Measurements from ENCODE around the gene RNF4. TPM values are rescaled to one million over a fixed set of nuclear protein-coding genes. Genes with fewer than 3 reads are reported as not detected.
A peak's percentile ranks its signal among the peaks of the same experiment; 100 is the strongest.

Gene RNF4
- total RNA-seq, 1 experiment from 2014 or later = 81.4 TPM

DNA sequence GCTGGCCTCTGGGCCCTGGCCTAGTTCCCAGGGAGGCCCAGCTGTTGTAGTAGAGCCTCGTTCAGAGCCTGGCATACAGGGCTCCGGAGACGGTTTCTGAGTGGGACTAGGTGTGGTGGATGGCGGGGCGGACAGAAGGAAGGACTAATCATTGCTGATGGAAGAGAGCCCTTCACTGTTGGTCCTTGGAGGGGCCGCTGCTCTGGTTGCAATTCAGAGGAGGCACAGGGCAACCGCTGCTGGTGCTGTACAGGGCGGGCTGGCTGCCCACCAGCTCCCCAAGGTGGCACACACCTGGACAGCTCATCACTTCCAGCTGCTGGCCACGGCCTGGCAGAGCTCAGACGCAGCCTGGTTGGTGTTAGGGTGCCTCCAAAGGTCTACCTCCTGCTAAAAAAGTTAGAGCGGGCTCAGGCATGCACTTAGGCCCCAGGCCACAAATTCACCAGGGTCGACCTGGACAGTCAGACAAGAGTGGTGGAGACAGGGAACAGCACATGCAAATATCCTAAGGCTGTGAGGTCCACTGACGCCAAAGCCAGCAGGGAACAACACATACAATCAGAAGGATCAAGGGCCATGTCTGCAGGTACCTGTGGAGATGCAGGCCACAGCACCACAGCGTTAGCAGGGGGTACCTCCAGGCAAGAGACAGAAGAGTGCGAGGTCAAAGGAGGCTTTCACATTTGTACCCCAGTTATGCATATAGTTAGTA is 7.5 kb upstream of the RNF4 start:
- H3K36me3 Mint-ChIP-seq (ENCODE audit: insufficient read depth, unreplicated experiment) = no peaks in the 10 kb centered on the region
- no peak overlapping the region for H3K27ac Mint-ChIP-seq (ENCODE audit: low read depth, unreplicated experiment)
- POLR2A ChIA-PET = no interaction called here
- TF ChIP-seq, protein P1, sequence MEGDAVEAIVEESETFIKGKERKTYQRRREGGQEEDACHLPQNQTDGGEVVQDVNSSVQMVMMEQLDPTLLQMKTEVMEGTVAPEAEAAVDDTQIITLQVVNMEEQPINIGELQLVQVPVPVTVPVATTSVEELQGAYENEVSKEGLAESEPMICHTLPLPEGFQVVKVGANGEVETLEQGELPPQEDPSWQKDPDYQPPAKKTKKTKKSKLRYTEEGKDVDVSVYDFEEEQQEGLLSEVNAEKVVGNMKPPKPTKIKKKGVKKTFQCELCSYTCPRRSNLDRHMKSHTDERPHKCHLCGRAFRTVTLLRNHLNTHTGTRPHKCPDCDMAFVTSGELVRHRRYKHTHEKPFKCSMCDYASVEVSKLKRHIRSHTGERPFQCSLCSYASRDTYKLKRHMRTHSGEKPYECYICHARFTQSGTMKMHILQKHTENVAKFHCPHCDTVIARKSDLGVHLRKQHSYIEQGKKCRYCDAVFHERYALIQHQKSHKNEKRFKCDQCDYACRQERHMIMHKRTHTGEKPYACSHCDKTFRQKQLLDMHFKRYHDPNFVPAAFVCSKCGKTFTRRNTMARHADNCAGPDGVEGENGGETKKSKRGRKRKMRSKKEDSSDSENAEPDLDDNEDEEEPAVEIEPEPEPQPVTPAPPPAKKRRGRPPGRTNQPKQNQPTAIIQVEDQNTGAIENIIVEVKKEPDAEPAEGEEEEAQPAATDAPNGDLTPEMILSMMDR (IDR thresholded peaks at IDR 0.05; ENCODE audit: unreplicated experiment) = no peak
- no TSS peak for BruUV-seq (replicated peaks)
- no peak for DNase-seq (ENCODE audit: unreplicated experiment)
- peak overlapping the region; percentile 70 for H3K4me3 Mint-ChIP-seq (ENCODE audit: unreplicated experiment)
- H3K4me1 Mint-ChIP-seq (ENCODE audit: insufficient read depth, unreplicated experiment) = peaks cover 6% of the 10 kb centered on the region
- H3K9me3 Mint-ChIP-seq (ENCODE audit: unreplicated experiment) = no peaks in the 10 kb centered on the region
- intact Hi-C loops (cut with micrococcal nuclease) = loop anchor here (5.0 kb wide), 2 partner anchors 179 to 219 kb away; partner anchors contain the start of genes HAUS3 and POLN
- H3K27me3 Mint-ChIP-seq (ENCODE audit: insufficient read depth, unreplicated experiment) = no peaks in the 10 kb centered on the region
- CTCF ChIA-PET = no interaction called here

DNA sequence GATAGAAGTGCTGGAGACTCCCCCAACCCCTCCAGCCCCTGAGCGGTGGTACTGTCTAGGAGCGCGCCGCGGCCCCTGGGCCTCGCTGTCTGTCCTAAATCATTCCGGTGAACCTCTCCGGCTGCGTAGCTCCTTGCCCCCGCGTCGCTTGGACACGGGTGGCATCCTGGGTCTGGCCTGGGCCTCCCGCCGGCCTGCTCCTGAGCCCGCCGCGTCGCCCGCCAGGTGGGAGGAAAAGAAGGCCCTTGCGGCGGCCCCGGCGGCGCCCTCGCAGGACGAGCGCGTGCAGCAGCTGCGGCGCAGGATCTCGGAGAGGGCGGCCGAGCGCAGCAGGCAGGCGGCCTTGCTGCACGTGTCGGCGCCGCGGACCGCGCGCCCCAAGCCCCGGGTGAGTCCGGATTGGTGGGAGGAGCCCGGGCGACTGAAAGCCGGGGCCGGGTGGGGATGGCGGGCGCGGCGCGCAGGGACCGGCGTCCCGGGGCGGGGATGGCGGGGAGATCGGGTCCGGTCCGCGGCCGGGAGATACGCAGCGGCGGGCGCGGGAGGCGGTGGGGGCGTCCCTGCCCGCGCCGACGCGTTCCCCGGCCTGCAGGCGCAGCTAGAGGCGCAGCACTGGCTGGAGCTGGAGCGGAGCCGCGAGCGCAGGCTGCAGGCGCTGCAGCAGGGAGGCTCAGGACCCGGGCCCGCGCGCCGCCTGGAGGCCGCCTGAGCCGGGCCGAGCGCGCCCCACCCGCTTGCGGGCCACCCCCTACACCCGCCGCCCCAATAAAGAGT is 6.5 kb upstream of the RNF4 start:
- intact Hi-C loops (cut with micrococcal nuclease) = loop anchor here (1.0 to 5.0 kb wide), 3 partner anchors 180 to 242 kb away; partner anchors contain the start of genes HAUS3 and POLN
- H3K4me3 Mint-ChIP-seq (ENCODE audit: unreplicated experiment) = peak overlapping the region; percentile 70
- ChIA-PET CTCF (interaction anchor here (0.6 to 0.7 kb wide), 2 partner anchors 191 to 268 kb away, joined by 3 to 4 read pairs; no protein-coding TSS in a partner anchor), POLR2A (interaction anchor here (0.7 kb wide), 1 partner anchor 197 kb away, joined by 3 read pairs; no protein-coding TSS in a partner anchor)
- TF ChIP-seq, protein P1 (IDR thresholded peaks at IDR 0.05; ENCODE audit: unreplicated experiment) = peak; percentile 48
- no peaks in the 10 kb centered on the region for H3K9me3 Mint-ChIP-seq (ENCODE audit: unreplicated experiment)
- BruUV-seq (replicated peaks) = no TSS peak
- H3K27me3 Mint-ChIP-seq (ENCODE audit: insufficient read depth, unreplicated experiment) = no peaks in the 10 kb centered on the region
- H3K36me3 Mint-ChIP-seq (ENCODE audit: insufficient read depth, unreplicated experiment) = no peaks in the 10 kb centered on the region
- peak; percentile 52 for DNase-seq (ENCODE audit: unreplicated experiment)
- H3K4me1 Mint-ChIP-seq (ENCODE audit: insufficient read depth, unreplicated experiment) = peaks cover 6% of the 10 kb centered on the region
- H3K27ac Mint-ChIP-seq (ENCODE audit: low read depth, unreplicated experiment) = no peak overlapping the region

DNA sequence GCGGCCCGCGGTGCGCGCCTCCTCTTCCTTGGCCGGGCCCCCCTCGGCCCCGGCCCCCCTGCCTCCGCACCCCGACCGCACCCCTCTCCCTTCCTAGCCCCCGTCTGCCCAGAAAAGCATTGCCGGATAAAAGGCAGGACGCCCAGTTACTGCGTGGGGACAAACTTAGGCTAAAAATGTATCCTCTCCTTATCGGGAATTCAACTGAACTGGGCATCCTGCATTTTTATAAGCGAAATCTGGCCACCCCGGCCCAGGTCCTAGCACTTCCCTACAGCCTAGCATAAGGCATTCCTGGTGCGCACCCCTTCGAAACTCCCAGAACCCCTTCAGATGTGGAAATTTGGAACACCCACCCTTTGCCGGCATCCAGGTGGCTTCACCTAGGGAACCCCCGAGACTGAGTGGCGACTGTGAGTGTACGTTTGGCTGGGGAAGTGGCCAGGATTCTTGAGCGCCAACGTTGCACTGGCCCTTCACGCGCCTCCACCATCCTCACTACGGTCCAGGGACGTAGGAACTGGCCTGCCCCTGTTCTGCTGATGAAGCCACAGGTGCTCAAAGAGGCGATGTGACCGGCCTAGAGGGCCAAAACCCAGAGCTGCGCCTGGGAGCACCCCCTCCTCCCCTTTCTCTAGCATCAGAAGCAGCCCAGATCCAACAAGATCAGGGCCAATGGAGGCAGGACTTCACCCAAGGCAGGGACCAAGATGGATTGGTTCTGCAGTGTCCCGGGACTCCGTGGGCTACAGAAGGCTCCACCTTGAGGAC is 5.7 kb upstream of the RNF4 start:
- Mint-ChIP-seq H3K27ac (ENCODE audit: low read depth, unreplicated experiment) (no peak overlapping the region), H3K36me3 (ENCODE audit: insufficient read depth, unreplicated experiment) (no peaks in the 10 kb centered on the region), H3K4me3 (ENCODE audit: unreplicated experiment) (peak overlapping the region; percentile 70), H3K9me3 (ENCODE audit: unreplicated experiment) (no peaks in the 10 kb centered on the region), H3K27me3 (ENCODE audit: insufficient read depth, unreplicated experiment) (no peaks in the 10 kb centered on the region), H3K4me1 (ENCODE audit: insufficient read depth, unreplicated experiment) (peaks cover 6% of the 10 kb centered on the region)
- ChIA-PET POLR2A (interaction anchor here (0.7 to 1.9 kb wide), 2 partner anchors 198 to 243 kb away, joined by 3 to 7 read pairs; no protein-coding TSS in a partner anchor), CTCF (interaction anchor here (1.2 to 3.6 kb wide), 2 partner anchors 19 to 243 kb away, joined by 3 to 22 read pairs; no protein-coding TSS in a partner anchor)
- TF ChIP-seq, protein P1 (IDR thresholded peaks at IDR 0.05; ENCODE audit: unreplicated experiment) = no peak
- no peak for DNase-seq (ENCODE audit: unreplicated experiment)
- intact Hi-C loops (cut with micrococcal nuclease) = loop anchor here (1.0 to 5.0 kb wide), 3 partner anchors 181 to 243 kb away; partner anchors contain the start of genes HAUS3 and POLN
- BruUV-seq (replicated peaks) = no TSS peak

All from MCF 10A (cell line).